Glomerular endothelial cell (primary cell): ENCODE data around the gene SLC5A2. TPM values are rescaled to one million over a fixed set of nuclear protein-coding genes. Genes with fewer than 3 reads are reported as not detected.
A peak's percentile ranks its signal among the peaks of the same experiment; 100 is the strongest.

Source experiments
- DNase-seq: peaks from one replicate; pipeline ENCODE4 v3.0.0-alpha.2; 2011; ENCODE audit warnings: low read depth, low spot score; ENCODE audit errors: extremely low read depth
- total RNA-seq: library from RNA; depleted of rRNA; stranded (reverse); fragments of >200 nt; gene quantifications from 2 replicates; pipeline ENCODE4 v1.2.3, GENCODE V29; 2015

The SLC5A2 gene
- total RNA-seq, 1 donor from 2014 or later = not detected

GRCh38 chr16:31459687-31460581, 23.0 kb upstream of the SLC5A2 start:
- peak; percentile 90 for DNase-seq

DNA sequence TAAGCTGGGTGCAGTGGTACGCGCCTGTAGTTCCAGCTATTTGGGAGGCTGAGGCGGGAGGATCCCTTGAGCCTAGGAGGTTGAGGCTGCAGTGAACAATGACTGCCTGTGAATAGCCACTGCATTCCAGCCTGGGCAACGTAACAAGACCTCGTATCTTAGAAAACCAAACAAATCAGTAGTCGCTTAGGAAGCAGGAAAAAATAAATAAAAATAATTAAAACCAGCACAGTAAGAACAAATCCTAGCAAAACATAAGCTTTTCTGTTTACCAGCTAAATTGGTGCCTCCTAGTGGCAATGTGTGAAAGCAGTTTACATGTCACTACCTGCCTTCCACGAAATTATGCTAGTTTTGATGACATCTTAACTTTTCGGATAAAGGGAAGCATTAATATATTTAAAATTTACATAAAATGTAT, 22.3 kb upstream of the SLC5A2 start:
- DNase-seq = no peak

DNA sequence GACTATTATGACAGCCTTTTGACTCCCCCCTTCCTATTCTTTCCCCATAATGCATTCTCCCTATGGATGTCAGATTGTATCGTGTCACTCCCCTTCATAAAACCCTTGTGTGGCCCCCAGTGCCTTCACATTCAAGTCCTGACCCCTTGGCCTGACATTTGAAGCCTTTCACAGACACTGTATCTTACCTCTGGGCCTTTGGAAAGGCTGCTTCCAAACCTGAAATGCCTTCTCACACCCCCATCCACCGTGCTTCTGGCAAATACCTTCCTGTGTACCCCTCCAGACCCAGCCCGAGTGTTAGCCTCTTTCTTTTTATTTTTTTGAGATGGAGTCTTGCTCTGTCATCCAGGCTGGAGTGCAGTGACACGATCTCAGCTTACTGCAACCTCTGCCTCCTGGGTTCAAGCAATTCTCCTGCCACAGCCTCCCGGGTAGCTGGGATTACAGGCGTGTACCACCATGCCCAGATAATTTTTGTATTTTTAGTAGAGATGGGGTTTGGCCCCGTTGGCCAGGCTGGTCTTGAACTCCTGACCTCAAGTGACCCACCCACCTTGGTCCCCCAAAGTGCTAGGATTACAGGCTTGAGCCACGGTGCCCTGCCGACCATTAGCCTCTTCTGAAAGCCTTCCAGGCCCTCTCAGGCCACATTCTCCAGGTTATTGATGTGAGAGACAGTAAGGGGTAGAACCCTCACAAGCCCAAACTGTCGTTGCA, 21.6 kb upstream of the SLC5A2 start:
- DNase-seq = no peak

- DNase-seq = no peak
Measured at GRCh38 chr16:31461921-31462804, 20.8 kb upstream of the SLC5A2 start.

GRCh38 chr16:31464348-31464769, 18.6 kb upstream of the SLC5A2 start:
- no peak for DNase-seq

DNA sequence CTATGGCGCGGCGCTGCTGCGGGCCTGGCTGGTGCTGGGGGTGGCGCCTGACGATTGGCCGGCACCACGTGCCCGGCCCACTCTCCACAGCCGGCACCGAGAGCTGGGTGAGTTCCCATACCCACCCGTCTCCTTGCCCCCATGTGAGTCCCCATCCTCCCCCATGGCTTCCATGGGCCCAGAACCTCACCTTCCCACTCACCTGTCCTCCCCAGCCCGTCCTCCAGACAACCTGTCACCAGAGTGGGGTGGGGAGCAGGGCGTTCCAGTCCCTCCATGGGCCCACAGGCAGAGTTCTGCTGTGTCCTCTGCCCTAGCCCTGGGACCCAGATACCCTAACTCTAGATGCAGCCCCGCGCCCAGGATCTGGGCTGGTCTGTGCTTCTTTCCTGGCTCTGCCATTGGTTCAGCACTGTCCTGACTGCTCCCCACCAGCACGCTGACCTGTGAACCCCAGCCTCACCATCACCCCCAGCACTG, 18.1 kb upstream of the SLC5A2 start:
- DNase-seq = no peak

DNA sequence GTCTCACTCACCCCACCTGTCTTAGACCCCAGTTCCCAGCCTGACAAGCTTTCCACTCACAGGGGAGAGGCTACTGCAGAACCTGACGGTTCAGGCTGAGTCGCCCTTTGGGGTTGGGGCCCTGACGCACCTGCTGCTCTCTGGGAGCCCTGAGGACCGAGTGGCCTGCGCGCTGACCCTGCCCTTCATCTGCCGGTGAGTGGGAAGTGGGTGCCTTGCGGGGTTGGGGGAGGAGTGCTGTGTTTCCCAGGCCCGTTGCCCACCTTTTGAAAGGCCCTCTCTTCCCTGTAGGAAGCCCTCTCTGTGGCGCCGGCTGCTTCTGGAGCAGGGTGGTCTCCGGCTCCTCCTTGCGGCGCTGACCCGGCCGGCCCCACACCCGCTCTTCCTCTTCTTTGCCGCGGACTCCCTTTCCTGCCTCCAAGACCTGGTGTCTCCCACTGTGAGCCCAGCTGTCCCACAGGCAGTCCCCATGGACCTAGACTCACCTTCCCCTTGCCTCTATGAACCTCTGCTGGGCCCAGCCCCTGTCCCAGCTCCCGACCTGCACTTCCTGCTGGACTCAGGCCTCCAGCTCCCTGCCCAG, 17.0 kb upstream of the SLC5A2 start:
- DNase-seq = no peak

DNA sequence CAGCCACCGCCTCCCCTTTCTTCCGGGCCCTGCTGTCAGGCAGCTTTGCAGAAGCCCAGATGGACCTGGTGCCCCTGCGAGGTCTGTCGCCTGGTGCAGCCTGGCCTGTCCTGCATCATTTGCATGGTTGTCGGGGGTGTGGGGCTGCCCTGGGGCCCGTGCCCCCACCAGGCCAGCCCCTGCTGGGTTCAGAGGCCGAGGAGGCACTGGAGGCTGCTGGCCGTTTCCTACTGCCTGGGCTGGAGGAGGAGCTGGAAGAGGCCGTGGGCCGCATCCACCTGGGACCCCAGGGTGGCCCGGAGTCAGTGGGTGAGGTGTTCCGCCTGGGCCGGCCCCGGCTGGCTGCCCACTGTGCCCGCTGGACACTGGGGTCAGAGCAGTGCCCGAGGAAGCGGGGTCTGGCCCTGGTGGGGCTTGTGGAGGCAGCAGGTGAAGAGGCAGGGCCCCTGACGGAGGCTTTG, 16.5 kb upstream of the SLC5A2 start:
- no peak for DNase-seq

DNA sequence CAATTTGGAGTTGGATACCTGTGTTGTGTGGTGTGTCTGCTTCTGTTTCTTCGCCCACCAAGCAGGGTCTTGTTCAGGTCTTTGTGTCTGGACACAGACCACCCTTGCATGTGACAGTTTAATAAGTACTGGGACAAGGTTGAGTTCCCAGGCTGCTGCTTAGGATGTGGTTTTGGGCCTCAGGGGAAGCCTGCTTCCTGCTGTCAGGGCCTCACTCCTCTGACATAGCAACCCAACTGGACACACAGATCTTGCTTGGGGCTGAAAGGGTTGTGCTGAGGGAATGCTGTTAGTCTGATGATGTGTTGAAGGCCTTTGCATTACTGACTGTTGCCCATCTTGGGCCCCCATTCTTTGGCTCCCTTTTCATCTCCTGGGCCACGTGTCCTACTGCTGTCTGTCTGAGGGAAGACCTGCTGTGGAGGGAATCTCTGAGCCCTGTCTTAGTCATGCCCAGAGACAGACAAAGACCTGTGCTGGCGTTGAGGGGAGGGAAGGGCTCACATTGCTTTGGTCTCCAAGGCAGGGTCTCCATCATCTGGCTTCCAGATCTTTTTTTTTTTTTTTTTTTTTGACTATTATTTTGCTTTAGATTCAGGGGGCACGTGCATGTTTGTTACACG, 15.7 kb upstream of the SLC5A2 start:
- no peak for DNase-seq

DNA sequence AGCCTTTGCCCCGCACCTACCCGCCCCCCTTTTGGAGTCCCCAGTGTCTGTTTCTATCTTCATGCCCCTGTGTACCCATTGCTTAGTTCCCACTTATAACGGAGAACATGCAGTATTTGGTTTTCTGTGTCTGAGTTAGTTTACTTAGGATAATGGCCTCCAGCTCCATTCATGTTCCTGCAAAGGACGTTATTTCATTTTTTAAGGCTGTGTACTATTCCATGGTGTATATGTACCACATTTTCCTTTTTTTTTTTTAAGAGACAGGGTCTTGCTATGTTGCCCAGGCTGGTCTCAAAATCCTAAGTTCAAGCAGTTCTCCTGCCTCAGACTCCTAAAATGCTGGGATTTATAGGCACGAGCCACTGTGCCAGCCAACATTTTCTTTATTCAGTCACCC, 15.1 kb upstream of the SLC5A2 start:
- DNase-seq = no peak

- no peak for DNase-seq
Measured at GRCh38 chr16:31470615-31471014, 12.3 kb upstream of the SLC5A2 start.

DNA sequence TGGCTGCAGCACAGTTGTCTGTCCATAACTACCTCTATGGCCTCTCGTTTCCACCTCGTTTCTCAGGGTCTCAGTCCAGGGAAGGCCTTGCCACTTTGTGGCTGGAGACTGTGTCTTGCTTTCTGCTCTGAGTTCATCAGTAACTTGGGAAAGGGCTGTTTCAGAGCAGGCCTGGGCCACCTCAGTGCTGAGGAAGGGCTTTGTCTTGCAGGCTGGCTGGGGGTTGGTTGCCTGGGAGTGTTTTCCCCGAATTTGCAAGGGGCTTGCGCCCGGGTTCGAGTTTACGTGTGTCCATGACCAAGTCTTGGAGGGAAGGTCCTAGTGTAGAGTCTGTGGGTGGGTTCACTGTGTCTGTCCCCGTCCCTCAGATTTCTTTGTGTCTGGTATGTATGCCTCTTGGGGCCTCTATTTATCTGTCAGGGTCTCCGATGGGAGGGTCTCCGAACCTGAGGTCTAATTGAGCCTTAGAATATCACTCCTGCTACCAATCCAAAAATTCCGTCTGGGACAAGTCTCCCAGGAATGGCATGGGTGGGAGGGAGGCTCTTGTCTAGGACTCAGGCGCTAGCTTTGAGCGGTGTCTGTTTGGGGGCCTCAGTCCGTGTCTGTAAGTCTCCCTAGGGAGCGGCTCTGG, 11.6 kb upstream of the SLC5A2 start:
- no peak for DNase-seq

- no peak for DNase-seq
Measured at GRCh38 chr16:31471875-31472708, 10.8 kb upstream of the SLC5A2 start, which contains the start of gene TGFB1I1. Gene TGFB1I1 (plus strand): TSS chr16:31472152. CDS start chr16:31472189, 37 bp downstream.

DNA sequence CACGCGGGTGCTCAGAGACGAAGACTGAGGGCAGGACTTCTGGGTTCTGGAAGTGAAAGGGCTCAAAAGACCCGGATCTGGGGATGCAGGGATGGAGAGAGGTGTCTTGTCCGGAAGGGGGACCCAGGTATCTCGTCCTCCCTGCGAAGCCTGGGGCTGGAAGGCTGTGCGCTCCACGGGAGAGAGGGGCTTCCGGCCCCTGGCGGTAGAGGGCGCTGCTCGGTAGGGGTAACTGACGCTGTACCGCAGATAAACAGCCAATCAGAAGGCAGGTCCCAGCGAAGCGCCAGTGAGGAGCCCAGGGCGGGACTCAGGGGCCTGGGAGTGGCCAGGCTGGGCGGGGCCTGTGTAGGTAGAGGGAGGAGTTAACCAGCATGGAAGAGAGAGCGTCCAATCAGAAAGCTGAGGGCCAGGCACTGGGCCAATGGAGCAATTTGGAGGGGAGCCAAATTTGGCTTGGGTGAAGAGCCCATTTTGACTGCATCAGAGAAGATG, 10.2 kb upstream of the SLC5A2 start:
- peak; percentile 62 for DNase-seq

- no peak for DNase-seq
Measured at GRCh38 chr16:31473264-31473984, 9.5 kb upstream of the SLC5A2 start.

DNA sequence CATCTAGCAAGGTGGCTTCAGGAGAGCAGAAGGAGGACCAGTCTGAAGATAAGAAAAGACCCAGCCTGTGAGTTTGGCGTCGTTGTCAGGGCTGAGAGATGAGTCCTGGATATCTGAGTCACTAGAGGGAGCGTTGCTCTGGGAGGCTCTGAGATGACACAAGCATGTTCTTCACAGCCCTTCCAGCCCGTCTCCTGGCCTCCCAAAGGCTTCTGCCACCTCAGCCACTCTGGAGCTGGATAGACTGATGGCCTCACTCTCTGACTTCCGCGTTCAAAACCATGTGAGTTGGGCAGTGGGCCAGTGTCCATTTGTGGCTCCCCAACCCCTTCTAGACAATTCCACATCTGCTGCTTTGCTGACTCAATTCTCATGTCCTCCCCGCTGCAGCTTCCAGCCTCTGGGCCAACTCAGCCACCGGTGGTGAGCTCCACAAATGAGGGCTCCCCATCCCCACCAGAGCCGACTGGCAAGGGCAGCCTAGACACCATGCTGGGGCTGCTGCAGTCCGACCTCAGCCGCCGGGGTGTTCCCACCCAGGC, 8.7 kb upstream of the SLC5A2 start:
- DNase-seq = no peak
